ENCODE data around the gene ADCY2. TPM values are rescaled to one million over a fixed set of nuclear protein-coding genes. Genes with fewer than 3 reads are reported as not detected.

ADCY2 gene
- total RNA-seq, 1 experiment from 2014 or later = 31.3 TPM

DNA sequence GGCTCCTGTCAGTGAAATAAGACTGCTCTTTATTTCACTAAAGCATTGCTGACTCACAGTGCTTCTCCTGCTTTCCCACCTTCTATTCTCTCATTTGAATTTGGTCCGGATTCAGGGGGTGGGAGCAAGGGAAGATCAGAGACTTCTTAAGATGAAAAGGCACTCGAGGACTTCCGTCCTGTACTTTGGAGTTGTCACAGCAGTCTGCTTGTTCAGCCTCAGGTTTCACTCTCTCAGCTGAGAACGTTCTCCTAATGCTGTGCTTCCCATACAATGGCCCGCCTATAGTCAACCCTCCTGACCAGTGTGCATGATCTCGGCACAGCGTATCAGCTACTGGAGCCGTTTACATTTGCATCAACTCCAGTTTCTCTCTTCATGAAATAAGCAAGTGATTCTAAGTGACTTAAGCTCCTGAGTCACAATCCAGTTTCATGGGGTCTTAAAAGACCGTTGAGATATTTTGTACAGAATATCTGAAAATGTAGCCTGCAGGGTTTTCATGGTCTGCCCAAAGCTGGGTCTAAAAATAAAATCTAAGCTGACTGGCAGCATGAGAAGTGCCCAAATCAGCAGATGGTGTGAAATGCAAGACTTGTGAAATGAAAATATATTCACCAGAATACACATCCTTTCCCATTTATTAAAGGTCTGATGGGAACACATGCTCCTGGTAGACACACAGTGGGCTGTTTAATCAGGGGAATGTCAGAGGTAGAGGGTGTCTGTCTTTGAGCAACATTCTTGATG, 145.0 kb downstream of the ADCY2 start:
- no CpG with 5 or more reads among the region's 9 CpGs for WGBS (ENCODE audit: extremely low coverage, insufficient read length, low lambda C conversion rate)
- Histone ChIP-seq H2AK5ac (ENCODE audit: insufficient read length, low read length) (no peak overlapping the region), H2BK12ac (ENCODE audit: insufficient read length, low read depth, low read length) (no peak overlapping the region), H4K91ac (ENCODE audit: insufficient read length, low read depth, low read length) (no peak overlapping the region), H3K23me2 (ENCODE audit: insufficient read length, low read depth, low read length, poor library complexity, severe bottlenecking) (no peaks in the 10 kb centered on the region), H3K79me1 (ENCODE audit: insufficient read depth, low read depth, low read length, poor library complexity, severe bottlenecking) (no peaks in the 10 kb centered on the region), H3K14ac (ENCODE audit: insufficient read depth, low read length) (no peak overlapping the region), H3K4me2 (ENCODE audit: insufficient read depth, insufficient read length, low read length) (no peak overlapping the region), H3K27ac (ENCODE audit: insufficient read length, low read depth, low read length) (no peak overlapping the region), H3K4me1 (ENCODE audit: insufficient read depth, low read length) (peaks cover 5% of the 10 kb centered on the region; the same call in 1 of the 2 replicates), H3K23ac (ENCODE audit: insufficient read length, low read depth, low read length) (no peak overlapping the region), H3T11ph (ENCODE audit: low read length) (no peak overlapping the region), H4K5ac (ENCODE audit: insufficient read length, low read depth, low read length) (no peak overlapping the region), H3K9me3 (ENCODE audit: control insufficient read depth, low read depth, low read length) (no peaks in the 10 kb centered on the region), H3K56ac (ENCODE audit: insufficient read length, low read depth, low read length) (no peak overlapping the region), H2AFZ (ENCODE audit: low read length) (no peak overlapping the region), H2BK120ac (ENCODE audit: low read depth, low read length, poor library complexity, severe bottlenecking) (no peak overlapping the region), H4K20me1 (ENCODE audit: control insufficient read depth, insufficient read depth, insufficient read length) (no peaks in the 10 kb centered on the region), H2BK5ac (ENCODE audit: insufficient read length, low read length) (no peak overlapping the region), H2BK20ac (ENCODE audit: low read depth, low read length, poor library complexity, severe bottlenecking) (no peak overlapping the region), H3K4ac (ENCODE audit: low read depth, low read length) (no peak overlapping the region), H4K8ac (replicated peaks; ENCODE audit: insufficient read length, low read depth, low read length) (no peak overlapping the region), H3K79me2 (ENCODE audit: insufficient read depth, low read length) (no peaks in the 10 kb centered on the region), H3K27me3 (ENCODE audit: insufficient read depth, low read length) (no peaks in the 10 kb centered on the region), H3K18ac (ENCODE audit: insufficient read length, low read depth, low read length) (no peak overlapping the region), H3K9ac (ENCODE audit: extremely low read depth, insufficient read length, low read length) (no peak overlapping the region), H2BK15ac (ENCODE audit: low read depth, low read length) (no peak overlapping the region)
- DNase-seq = no peak
- Mint-ChIP-seq H3K4me1 (peaks cover 19 to 25% of the 10 kb centered on the region in 2 experiments), H3K36me3 (ENCODE audit: insufficient read depth in 1 of 3, low read depth in 3 of 3) (peaks cover 3 to 8% (median 8%) of the 10 kb centered on the region in 3 experiments; a peak in 4 of 7 replicates), H3K27me3 (ENCODE audit: low read depth) (no peaks in the 10 kb centered on the region), H3K4me3 (no peak overlapping the region), H3K9me3 (no peaks in the 10 kb centered on the region), H3K27ac (peak overlapping the region in 2 of 3 experiments; percentile 29 to 52; a peak in 3 of 7 replicates)
- TF ChIP-seq, protein P1, sequence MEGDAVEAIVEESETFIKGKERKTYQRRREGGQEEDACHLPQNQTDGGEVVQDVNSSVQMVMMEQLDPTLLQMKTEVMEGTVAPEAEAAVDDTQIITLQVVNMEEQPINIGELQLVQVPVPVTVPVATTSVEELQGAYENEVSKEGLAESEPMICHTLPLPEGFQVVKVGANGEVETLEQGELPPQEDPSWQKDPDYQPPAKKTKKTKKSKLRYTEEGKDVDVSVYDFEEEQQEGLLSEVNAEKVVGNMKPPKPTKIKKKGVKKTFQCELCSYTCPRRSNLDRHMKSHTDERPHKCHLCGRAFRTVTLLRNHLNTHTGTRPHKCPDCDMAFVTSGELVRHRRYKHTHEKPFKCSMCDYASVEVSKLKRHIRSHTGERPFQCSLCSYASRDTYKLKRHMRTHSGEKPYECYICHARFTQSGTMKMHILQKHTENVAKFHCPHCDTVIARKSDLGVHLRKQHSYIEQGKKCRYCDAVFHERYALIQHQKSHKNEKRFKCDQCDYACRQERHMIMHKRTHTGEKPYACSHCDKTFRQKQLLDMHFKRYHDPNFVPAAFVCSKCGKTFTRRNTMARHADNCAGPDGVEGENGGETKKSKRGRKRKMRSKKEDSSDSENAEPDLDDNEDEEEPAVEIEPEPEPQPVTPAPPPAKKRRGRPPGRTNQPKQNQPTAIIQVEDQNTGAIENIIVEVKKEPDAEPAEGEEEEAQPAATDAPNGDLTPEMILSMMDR (conservative IDR thresholded peaks at IDR 0.05) = no peak

Measured in H9 (cell line).